K562 (cell line): ENCODE results near the gene KCTD11. TPM values are rescaled to one million over a fixed set of nuclear protein-coding genes. Genes with fewer than 3 reads are reported as not detected.
A peak's percentile ranks its signal among the peaks of the same experiment; 100 is the strongest.

Experiments used
- ATAC-seq: fragments of 200-7000 bp; cut with Tn5 transposase; 3 replicates; pipeline ENCODE4 v1.9.1; 2020; ENCODE audit warnings: moderate library complexity
- BruUV-seq: library from RNA; stranded (reverse); fragments of 400-500 nt; replicated peaks from 2 replicates; lab custom pipeline; 2021; lab: Mats Ljungman, UMichigan
- CTCF ChIA-PET: fragments of 300-600 bp; formaldehyde crosslinking; extraction: SDS; loops from one replicate; lab custom pipeline; 2021; ENCODE audit warnings: low intra/inter-chr PET ratio; lab: Yijun Ruan, JAX
- POLR2A ChIA-PET: fragments of 300-600, 350-650 bp; sonication (Branson Sonifier 250); formaldehyde crosslinking; extraction: SDS; loops from one replicate; lab custom pipeline; 2021; ENCODE audit warnings: antibody characterized with exemption, inconsistent platforms; lab: Yijun Ruan, JAX
- DNase-seq, 4 experiments: peaks; one replicate each; pipeline versions ENCODE4 v3.0.0 to v3.0.0-alpha.2; 2011 to 2018; ENCODE audit warnings: low spot score in 3 of 4, mixed read lengths in 3 of 4; ENCODE audit errors: extremely low read depth in 1 of 4
- FAIRE-seq: peaks from 2 replicates; lab custom pipeline; 2011; peaks lifted over from hg19 to GRCh38; lab: Jason Lieb, UNC
- H2AFZ ChIP-seq: 2 replicates; pipeline ENCODE4 v1.6.0; 2011; ENCODE audit warnings: low read depth, low read length, control low read depth, inconsistent platforms
- H3K27ac ChIP-seq: fragments of 200-600 bp; 3 replicates; pipeline ENCODE4 v1.8.0; 2011; ENCODE audit warnings: low read depth, mild to moderate bottlenecking, control low read depth, inconsistent platforms, low read length, moderate library complexity, mixed read lengths; ENCODE audit errors: extremely low read depth
- H3K27me3 ChIP-seq, 2 experiments: fragments of 300-600 bp in 1 of 2; 2 replicates in 1 of 2; 3 replicates in 1 of 2; pipeline versions ENCODE4 v1.6.0 to v1.8.0; 2011; ENCODE audit warnings: inconsistent platforms in 2 of 2, low read length in 2 of 2, mild to moderate bottlenecking in 1 of 2, mixed read lengths in 1 of 2, moderate library complexity in 1 of 2; ENCODE audit not compliant: control insufficient read depth in 2 of 2, insufficient read depth in 2 of 2
- H3K36me3 ChIP-seq: fragments of 300-600 bp; 3 replicates; pipeline ENCODE4 v1.8.0; 2011; ENCODE audit warnings: mild to moderate bottlenecking, low read length, inconsistent platforms; ENCODE audit not compliant: control insufficient read depth, insufficient read depth
- H3K4me1 ChIP-seq, 2 experiments: fragments of 200-600 bp in 1 of 2; replicated peaks in 1 of 2; 2 replicates in 1 of 2; 3 replicates in 1 of 2; pipeline versions ENCODE4 v1.5.1 to v1.8.0; 2011; ENCODE audit warnings: inconsistent platforms in 2 of 2, low read length in 2 of 2, mild to moderate bottlenecking in 1 of 2, mixed read lengths in 1 of 2, moderate library complexity in 1 of 2; ENCODE audit not compliant: control insufficient read depth in 2 of 2, insufficient read depth in 2 of 2
- H3K4me2 ChIP-seq: 2 replicates; pipeline ENCODE4 v1.6.1; 2011; ENCODE audit warnings: low read length, control low read depth, inconsistent platforms, mixed read lengths; ENCODE audit not compliant: insufficient read depth
- H3K4me3 ChIP-seq: fragments of 200-600 bp; sonication (generic), shearing (Covaris generic); 2 replicates; pipeline ENCODE4 v1.5.1; 2016; ENCODE audit warnings: control low read depth, inconsistent platforms
- H3K79me2 ChIP-seq: fragments of 200-600 bp; 3 replicates; pipeline ENCODE4 v1.8.0; 2011; ENCODE audit warnings: low read length, inconsistent platforms; ENCODE audit not compliant: control insufficient read depth, insufficient read depth
- H3K9ac ChIP-seq, 2 experiments: 2 replicates each; pipeline versions ENCODE4 v1.6.0 to v1.6.1; 2011; ENCODE audit warnings: low read depth in 2 of 2, low read length in 2 of 2, control low read depth in 1 of 2, inconsistent platforms in 1 of 2, mild to moderate bottlenecking in 1 of 2, mixed read lengths in 1 of 2; ENCODE audit not compliant: insufficient read depth in 1 of 2
- H3K9me1 ChIP-seq: one replicate; pipeline ENCODE4 v1.6.0; 2011; ENCODE audit warnings: inconsistent platforms, mild to moderate bottlenecking, low read length, moderate library complexity; ENCODE audit not compliant: control insufficient read depth, insufficient read depth
- H3K9me3 ChIP-seq: replicated peaks from 2 replicates; pipeline ENCODE4 v1.5.1; 2011; ENCODE audit warnings: low read depth, low read length, inconsistent platforms; ENCODE audit not compliant: control insufficient read depth, insufficient read depth
- H4K20me1 ChIP-seq: replicated peaks from 2 replicates; pipeline ENCODE4 v1.6.1; 2011; ENCODE audit warnings: low read length, inconsistent platforms, mixed read lengths; ENCODE audit not compliant: control insufficient read depth, insufficient read depth
- POLR2G ChIP-seq: fragments of 200-400 bp; formaldehyde crosslinking; IDR thresholded peaks from 2 replicates; pipeline ENCODE4 v1.6.1; 2017; ENCODE audit warnings: low read depth, mild to moderate bottlenecking, antibody characterized with exemption, low read length, moderate library complexity
- RAD21 ChIP-seq, 2 experiments: fragments of 250-450 bp in 1 of 2; fragments of 450-650 bp in 1 of 2; sonication (Bioruptor Pico) in 1 of 2; formaldehyde crosslinking in 1 of 2; IDR thresholded peaks in 1 of 2; conservative IDR thresholded peaks in 1 of 2; 2 replicates each; pipeline versions ENCODE4 v1.4.0 to v1.8.0; 2020 to 2022; ENCODE audit warnings: mild to moderate bottlenecking in 2 of 2, moderate library complexity in 1 of 2
- RBFOX2 ChIP-seq: fragments of 200-400 bp; formaldehyde crosslinking; IDR thresholded peaks from 2 replicates; pipeline ENCODE4 v1.6.1; 2017; ENCODE audit warnings: low read depth, mild to moderate bottlenecking, low read length, moderate library complexity
- SMC3 ChIP-seq: conservative IDR thresholded peaks from 2 replicates; pipeline ENCODE4 v1.6.1; 2011; ENCODE audit warnings: low read depth, low read length, improper control_type of control experiment; ENCODE audit not compliant: insufficient read depth
- WGBS: fragments of 100-300 bp; shearing (Covaris generic); methylation state at CpG from one replicate; pipeline ENCODE4 v1.1.6; 2016; ENCODE audit warnings: low coverage, mixed read lengths; ENCODE audit not compliant: insufficient coverage; ENCODE audit errors: missing lambda C conversion rate; 5-methylcytosine and 5-hydroxymethylcytosine counted together
- in situ Hi-C: fragments of 300-500 bp; cut with MboI; formaldehyde crosslinking; loops from 4 replicates; pipeline ENCODE4 v1.15.0; 2018; ENCODE audit warnings: inconsistent platforms, mixed read lengths
- intact Hi-C: fragments of 100-400 bp; cut with micrococcal nuclease; formaldehyde crosslinking; loops from 2 replicates; pipeline ENCODE4 v1.14.2; 2022
- polyA plus RNA-seq, 8 experiments: library from polyadenylated mRNA; depleted of rRNA in 4 of 8; stranded (reverse) in 5 of 8; unstranded in 3 of 8; fragments of >200 nt; fragmentation: Nextera tagmentation in 2 of 8; fragmentation: Illumina TruSeq in 1 of 8; extraction: Ambion mirVana in 2 of 8; extraction: Trizol in 1 of 8; gene quantifications; 2 replicates each; pipeline versions ENCODE4 v1.2.1 to v1.2.3, GENCODE V29; 2011 to 2014; ENCODE audit warnings: inconsistent platforms in 1 of 8, missing spikeins in 1 of 8
- total RNA-seq, 7 experiments: library from RNA; depleted of rRNA in 6 of 7; stranded (reverse); fragments of >200 nt in 6 of 7; fragmentation: Illumina TruSeq in 2 of 7; extraction: Trizol in 2 of 7; gene quantifications; 2 replicates each; pipeline versions ENCODE4 v1.2.1 to v1.2.3, GENCODE V29; 2011 to 2021; ENCODE audit warnings: low replicate concordance in 1 of 7
- TF ChIP-seq, protein P1 (sequence below): fragments of 450-650 bp; formaldehyde crosslinking; conservative IDR thresholded peaks from 2 replicates; pipeline ENCODE4 v1.4.0; 2022; ENCODE audit warnings: mild to moderate bottlenecking, missing genetic modification characterization
- TF ChIP-seq, protein P2 (sequence below), 3 experiments: IDR thresholded peaks in 2 of 3; conservative IDR thresholded peaks in 1 of 3; 2 replicates each; pipeline ENCODE4 v1.5.1; 2011 to 2012; ENCODE audit warnings: low read length in 3 of 3, mild to moderate bottlenecking in 3 of 3, control low read depth in 2 of 3, improper control_type of control experiment in 1 of 3, inconsistent platforms in 1 of 3, low read depth in 1 of 3, mixed read lengths in 1 of 3, moderate library complexity in 1 of 3; ENCODE audit not compliant: insufficient read depth in 2 of 3
- TF ChIP-seq, protein P3 (sequence below), 2 experiments: fragments of 450-650 bp; formaldehyde crosslinking in 1 of 2; IDR thresholded peaks; 2 replicates each; pipeline versions ENCODE4 v1.4.0 to v1.6.1; 2014 to 2020; ENCODE audit warnings: mild to moderate bottlenecking in 2 of 2, borderline replicate concordance in 1 of 2, low read depth in 1 of 2

KCTD11 gene
- total and polyA plus RNA-seq, 9 of the 15 experiments (the other 6 are each of a cell fraction or from before 2014, with no cell fraction given) = 0.01 to 3.2 (median 2.5) TPM; not detected in 1

DNA sequence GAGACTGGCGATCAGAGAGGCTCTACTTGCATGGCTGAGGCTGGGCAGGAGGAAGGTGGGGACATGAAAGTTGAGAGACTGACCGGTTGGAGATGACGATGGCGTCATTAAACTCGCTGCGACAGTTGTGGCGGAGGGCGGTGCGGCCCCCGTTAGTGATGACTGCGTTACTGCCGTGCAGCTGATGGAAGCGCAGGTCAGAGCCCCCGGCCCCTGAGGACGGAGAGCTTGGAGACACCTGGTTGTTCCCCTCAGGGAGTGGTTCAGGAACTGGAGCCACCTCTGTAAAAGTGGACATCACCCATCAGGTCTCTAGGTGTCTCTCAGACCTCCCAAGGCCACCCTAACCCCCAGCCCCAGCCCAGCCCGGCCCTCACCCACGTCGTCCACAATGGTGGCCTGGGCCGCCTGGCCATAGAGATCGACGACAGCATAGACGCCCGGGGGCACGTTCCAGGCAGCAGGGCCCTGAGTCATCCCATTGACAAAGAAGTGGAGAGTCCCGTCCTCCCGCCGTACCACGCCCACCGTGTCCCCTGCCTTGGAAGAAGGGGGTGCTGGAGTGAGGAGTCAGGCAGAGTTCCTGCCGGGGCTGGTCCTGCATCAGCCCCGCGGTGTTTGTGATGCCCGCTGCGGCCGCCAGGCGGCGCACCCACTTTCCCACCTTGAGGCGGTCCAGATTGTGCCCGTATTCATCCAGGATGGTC, 28.1 kb upstream of the KCTD11 start:
- BruUV-seq = no TSS peak
- no peak overlapping the region for H3K4me2 ChIP-seq
- FAIRE-seq = no peak
- TF ChIP-seq RBFOX2 (0 out of 2 replicates have a peak, but pooled peaks have one; percentile 24), SMC3 (peak; percentile 65; the same call in 1 of the 2 replicates), POLR2G (0 out of 2 replicates have a peak, but pooled peaks have one; percentile 17), RAD21 (CRISPR knock-in tag; conservative IDR thresholded peaks at IDR 0.05 in 1 of 2, IDR thresholded peaks at IDR 0.05 in 1 of 2) (peak in 1 of 2 experiments; percentile 65; a peak in 3 of 4 replicates)
- TF ChIP-seq, protein P1, sequence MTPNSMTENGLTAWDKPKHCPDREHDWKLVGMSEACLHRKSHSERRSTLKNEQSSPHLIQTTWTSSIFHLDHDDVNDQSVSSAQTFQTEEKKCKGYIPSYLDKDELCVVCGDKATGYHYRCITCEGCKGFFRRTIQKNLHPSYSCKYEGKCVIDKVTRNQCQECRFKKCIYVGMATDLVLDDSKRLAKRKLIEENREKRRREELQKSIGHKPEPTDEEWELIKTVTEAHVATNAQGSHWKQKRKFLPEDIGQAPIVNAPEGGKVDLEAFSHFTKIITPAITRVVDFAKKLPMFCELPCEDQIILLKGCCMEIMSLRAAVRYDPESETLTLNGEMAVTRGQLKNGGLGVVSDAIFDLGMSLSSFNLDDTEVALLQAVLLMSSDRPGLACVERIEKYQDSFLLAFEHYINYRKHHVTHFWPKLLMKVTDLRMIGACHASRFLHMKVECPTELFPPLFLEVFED (CRISPR knock-in tag) = no peak
- TF ChIP-seq, protein P2, sequence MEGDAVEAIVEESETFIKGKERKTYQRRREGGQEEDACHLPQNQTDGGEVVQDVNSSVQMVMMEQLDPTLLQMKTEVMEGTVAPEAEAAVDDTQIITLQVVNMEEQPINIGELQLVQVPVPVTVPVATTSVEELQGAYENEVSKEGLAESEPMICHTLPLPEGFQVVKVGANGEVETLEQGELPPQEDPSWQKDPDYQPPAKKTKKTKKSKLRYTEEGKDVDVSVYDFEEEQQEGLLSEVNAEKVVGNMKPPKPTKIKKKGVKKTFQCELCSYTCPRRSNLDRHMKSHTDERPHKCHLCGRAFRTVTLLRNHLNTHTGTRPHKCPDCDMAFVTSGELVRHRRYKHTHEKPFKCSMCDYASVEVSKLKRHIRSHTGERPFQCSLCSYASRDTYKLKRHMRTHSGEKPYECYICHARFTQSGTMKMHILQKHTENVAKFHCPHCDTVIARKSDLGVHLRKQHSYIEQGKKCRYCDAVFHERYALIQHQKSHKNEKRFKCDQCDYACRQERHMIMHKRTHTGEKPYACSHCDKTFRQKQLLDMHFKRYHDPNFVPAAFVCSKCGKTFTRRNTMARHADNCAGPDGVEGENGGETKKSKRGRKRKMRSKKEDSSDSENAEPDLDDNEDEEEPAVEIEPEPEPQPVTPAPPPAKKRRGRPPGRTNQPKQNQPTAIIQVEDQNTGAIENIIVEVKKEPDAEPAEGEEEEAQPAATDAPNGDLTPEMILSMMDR (IDR thresholded peaks at IDR 0.05 in 2 of 3, conservative IDR thresholded peaks at IDR 0.05 in 1 of 3; ENCODE audit: insufficient read depth in 2 of 3, low read depth in 1 of 3, low read length in 3 of 3) = peak; percentile 69 to 87 (median 75)
- TF ChIP-seq, protein P3, sequence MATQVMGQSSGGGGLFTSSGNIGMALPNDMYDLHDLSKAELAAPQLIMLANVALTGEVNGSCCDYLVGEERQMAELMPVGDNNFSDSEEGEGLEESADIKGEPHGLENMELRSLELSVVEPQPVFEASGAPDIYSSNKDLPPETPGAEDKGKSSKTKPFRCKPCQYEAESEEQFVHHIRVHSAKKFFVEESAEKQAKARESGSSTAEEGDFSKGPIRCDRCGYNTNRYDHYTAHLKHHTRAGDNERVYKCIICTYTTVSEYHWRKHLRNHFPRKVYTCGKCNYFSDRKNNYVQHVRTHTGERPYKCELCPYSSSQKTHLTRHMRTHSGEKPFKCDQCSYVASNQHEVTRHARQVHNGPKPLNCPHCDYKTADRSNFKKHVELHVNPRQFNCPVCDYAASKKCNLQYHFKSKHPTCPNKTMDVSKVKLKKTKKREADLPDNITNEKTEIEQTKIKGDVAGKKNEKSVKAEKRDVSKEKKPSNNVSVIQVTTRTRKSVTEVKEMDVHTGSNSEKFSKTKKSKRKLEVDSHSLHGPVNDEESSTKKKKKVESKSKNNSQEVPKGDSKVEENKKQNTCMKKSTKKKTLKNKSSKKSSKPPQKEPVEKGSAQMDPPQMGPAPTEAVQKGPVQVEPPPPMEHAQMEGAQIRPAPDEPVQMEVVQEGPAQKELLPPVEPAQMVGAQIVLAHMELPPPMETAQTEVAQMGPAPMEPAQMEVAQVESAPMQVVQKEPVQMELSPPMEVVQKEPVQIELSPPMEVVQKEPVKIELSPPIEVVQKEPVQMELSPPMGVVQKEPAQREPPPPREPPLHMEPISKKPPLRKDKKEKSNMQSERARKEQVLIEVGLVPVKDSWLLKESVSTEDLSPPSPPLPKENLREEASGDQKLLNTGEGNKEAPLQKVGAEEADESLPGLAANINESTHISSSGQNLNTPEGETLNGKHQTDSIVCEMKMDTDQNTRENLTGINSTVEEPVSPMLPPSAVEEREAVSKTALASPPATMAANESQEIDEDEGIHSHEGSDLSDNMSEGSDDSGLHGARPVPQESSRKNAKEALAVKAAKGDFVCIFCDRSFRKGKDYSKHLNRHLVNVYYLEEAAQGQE (IDR thresholded peaks at IDR 0.05; ENCODE audit: borderline replicate concordance) = peak; percentile 46; the same call in 1 of the 2 replicates
- TF ChIP-seq, protein P3 (CRISPR knock-in tag; IDR thresholded peaks at IDR 0.05; ENCODE audit: low read depth) = no peak

More for the DNA sequence above, 28.1 kb upstream of the KCTD11 start:
- 79% methylated on average over 27 of the region's 39 CpGs for WGBS
- intact Hi-C loops = no loop called here
- H3K27ac ChIP-seq = no peak overlapping the region
- ChIA-PET CTCF (interaction anchor here (1.2 to 2.4 kb wide), 2 partner anchors 22 to 237 kb away, joined by 3 to 13 read pairs; no protein-coding TSS in a partner anchor), POLR2A (no interaction called here)
- peaks cover 14% of the 10 kb centered on the region for H3K79me2 ChIP-seq
- DNase-seq = peak; percentile 49 to 59 (median 53)
- no peaks in the 10 kb centered on the region for H3K9me3 ChIP-seq
- no peaks in the 10 kb centered on the region for H3K9me1 ChIP-seq
- no peaks in the 10 kb centered on the region for H3K27me3 ChIP-seq
- no peak overlapping the region for H3K4me3 ChIP-seq
- peak overlapping the region in 1 of 2 experiments; percentile 43; a peak in 2 of 4 replicates for H3K9ac ChIP-seq
- H3K4me1 ChIP-seq = peaks cover 0 to 23% of the 10 kb centered on the region in 2 experiments; a peak in 3 of 5 replicates
- no peaks in the 10 kb centered on the region for H4K20me1 ChIP-seq
- peak; percentile 82 for ATAC-seq
- peaks cover 68% of the 10 kb centered on the region; the same call in 2 of the 3 replicates for H3K36me3 ChIP-seq
- in situ Hi-C loops = no loop called here
- no peak overlapping the region for H2AFZ ChIP-seq
